Measurements from ENCODE around the gene PSMD6. TPM values are rescaled to one million over a fixed set of nuclear protein-coding genes. Genes with fewer than 3 reads are reported as not detected.
A peak's percentile ranks its signal among the peaks of the same experiment; 100 is the strongest.

PSMD6 gene
- total RNA-seq, 8 experiments from 2014 or later = 77.9 to 140 (median 105) TPM

GRCh38 chr3:64039332-64039731 lies 16.0 kb upstream of the PSMD6 start:
- Histone ChIP-seq H3K4me1 (replicated peaks in 1 of 2) (peaks cover 14 to 26% of the 10 kb centered on the region in 2 donors), H3K27ac (no peak overlapping the region), H3K4me3 (no peak overlapping the region)
- WGBS, 10 experiments = 44 to 93% (median 73%) methylated on average over 1 to 4 of the region's 4 CpGs; no CpG with 5 or more reads in 2 of the 10 experiments
- ATAC-seq (replicated peaks in 6 of 8) = peak in 5 of 8 experiments; percentile 34 to 55 (median 45)
- in situ Hi-C loops (cut with MboI; ENCODE audit: low pct_unique_long_range_greater_than_20kb in 2 of 9, low sequenced_read_pairs in 9 of 9, unreplicated experiment in 9 of 9) = loop anchor here in 8 of 9 experiments (10.0 to 25.0 kb wide), 9 partner anchors 123 to 448 kb away; no protein-coding TSS in a partner anchor

- H3K4me3 ChIP-seq = no peak overlapping the region
- no peak overlapping the region for H3K27ac ChIP-seq
- H3K4me1 ChIP-seq (replicated peaks in 1 of 2) = peaks cover 14 to 26% of the 10 kb centered on the region in 2 donors
- peak in 4 of 8 experiments; percentile 26 to 76 (median 64) for ATAC-seq (replicated peaks in 6 of 8)
- WGBS, 10 experiments = 40 to 80% (median 52%) methylated on average over 1 to 4 of the region's 4 CpGs; no CpG with 5 or more reads in 7 of the 10 experiments
- in situ Hi-C loops (cut with MboI; ENCODE audit: low pct_unique_long_range_greater_than_20kb in 2 of 9, low sequenced_read_pairs in 9 of 9, unreplicated experiment in 9 of 9) = loop anchor here in 8 of 9 experiments (10.0 to 25.0 kb wide), 9 partner anchors 124 to 449 kb away; no protein-coding TSS in a partner anchor
Observed at GRCh38 chr3:64038253-64038767, 15.0 kb upstream of the PSMD6 start.

GRCh38 chr3:64037084-64037483 lies 13.8 kb upstream of the PSMD6 start:
- in situ Hi-C loops (cut with MboI; ENCODE audit: low pct_unique_long_range_greater_than_20kb in 2 of 9, low sequenced_read_pairs in 9 of 9, unreplicated experiment in 9 of 9) = loop anchor here in 8 of 9 experiments (10.0 to 25.0 kb wide), 9 partner anchors 125 to 450 kb away; no protein-coding TSS in a partner anchor
- peaks cover 16 to 29% of the 10 kb centered on the region in 2 donors for H3K4me1 ChIP-seq (replicated peaks in 1 of 2)
- no peak overlapping the region for H3K27ac ChIP-seq
- no peak overlapping the region for H3K4me3 ChIP-seq
- WGBS, 10 experiments = 72 to 100% (median 97%) methylated on average over 2 to 5 of the region's 7 CpGs
- no peak for ATAC-seq (replicated peaks in 6 of 8)

- in situ Hi-C loops (cut with MboI; ENCODE audit: low pct_unique_long_range_greater_than_20kb in 2 of 9, low sequenced_read_pairs in 9 of 9, unreplicated experiment in 9 of 9) = loop anchor here (5.0 to 25.0 kb wide), 10 partner anchors 129 to 454 kb away; no protein-coding TSS in a partner anchor
- Histone ChIP-seq H3K27ac (no peak overlapping the region), H3K4me3 (no peak overlapping the region), H3K4me1 (replicated peaks in 1 of 2) (peaks cover 17 to 22% of the 10 kb centered on the region in 2 donors)
- ATAC-seq (replicated peaks in 6 of 8) = no peak
- 67 to 100% (median 100%) methylated on average over 1 to 2 of the region's 2 CpGs; no CpG with 5 or more reads in 2 of the 10 experiments for WGBS, 10 experiments
Observed at GRCh38 chr3:64033069-64033468, 9.8 kb upstream of the PSMD6 start.

- H3K4me1 ChIP-seq (replicated peaks in 1 of 2) = peaks cover 29 to 31% of the 10 kb centered on the region in 2 donors
- no peak overlapping the region for H3K4me3 ChIP-seq
- peak in 2 of 8 experiments; percentile 22 to 32 for ATAC-seq (replicated peaks in 6 of 8)
- 25 to 89% (median 79%) methylated on average over 4 to 13 of the region's 13 CpGs for WGBS, 10 experiments
- in situ Hi-C loops (cut with MboI; ENCODE audit: low pct_unique_long_range_greater_than_20kb in 2 of 9, low sequenced_read_pairs in 9 of 9, unreplicated experiment in 9 of 9) = loop anchor here (5.0 to 25.0 kb wide), 10 partner anchors 130 to 455 kb away; no protein-coding TSS in a partner anchor
- no peak overlapping the region for H3K27ac ChIP-seq
Observed at GRCh38 chr3:64031540-64032508, 8.5 kb upstream of the PSMD6 start.

- in situ Hi-C loops (cut with MboI; ENCODE audit: low pct_unique_long_range_greater_than_20kb in 2 of 9, low sequenced_read_pairs in 9 of 9, unreplicated experiment in 9 of 9) = loop anchor here (5.0 to 25.0 kb wide), 10 partner anchors 132 to 457 kb away; no protein-coding TSS in a partner anchor
- H3K4me3 ChIP-seq = no peak overlapping the region
Observed at GRCh38 chr3:64030741-64031140, 7.4 kb upstream of the PSMD6 start.

GRCh38 chr3:64029287-64029686 lies 6.0 kb upstream of the PSMD6 start:
- Histone ChIP-seq H3K4me1 (replicated peaks in 1 of 2) (peaks cover 31 to 36% of the 10 kb centered on the region in 2 donors), H3K27ac (no peak overlapping the region), H3K4me3 (no peak overlapping the region)
- no peak for ATAC-seq (replicated peaks in 6 of 8)
- WGBS, 10 experiments = 40 to 100% (median 87%) methylated on average over 1 to 4 of the region's 4 CpGs; no CpG with 5 or more reads in 2 of the 10 experiments
- in situ Hi-C loops (cut with MboI; ENCODE audit: low pct_unique_long_range_greater_than_20kb in 2 of 9, low sequenced_read_pairs in 9 of 9, unreplicated experiment in 9 of 9) = loop anchor here (10.0 to 25.0 kb wide), 8 partner anchors 133 to 458 kb away; no protein-coding TSS in a partner anchor

More at GRCh38 chr3:64030741-64031140, 7.4 kb upstream of the PSMD6 start:
- no peak overlapping the region for H3K27ac ChIP-seq
- peak; percentile 81 to 98 (median 88) for ATAC-seq (replicated peaks in 6 of 8)
- 0 to 17% (median 0%) methylated on average over 1 to 16 of the region's 16 CpGs; no CpG with 5 or more reads in 1 of the 10 experiments for whole genome bisulfite sequencing, 10 experiments
- H3K4me1 ChIP-seq (replicated peaks in 1 of 2) = peaks cover 31 to 36% of the 10 kb centered on the region in 2 donors

GRCh38 chr3:64028754-64029153 lies 5.5 kb upstream of the PSMD6 start:
- 57 to 88% (median 83%) methylated on average over 2 to 3 of the region's 3 CpGs; no CpG with 5 or more reads in 5 of the 10 experiments for WGBS, 10 experiments
- ATAC-seq (replicated peaks in 6 of 8) = no peak
- Histone ChIP-seq H3K4me3 (no peak overlapping the region), H3K4me1 (replicated peaks in 1 of 2) (peaks cover 31 to 36% of the 10 kb centered on the region in 2 donors), H3K27ac (no peak overlapping the region)
- in situ Hi-C loops (cut with MboI; ENCODE audit: low pct_unique_long_range_greater_than_20kb in 2 of 9, low sequenced_read_pairs in 9 of 9, unreplicated experiment in 9 of 9) = loop anchor here (10.0 to 25.0 kb wide), 8 partner anchors 134 to 459 kb away; no protein-coding TSS in a partner anchor

- in situ Hi-C loops (cut with MboI; ENCODE audit: low pct_unique_long_range_greater_than_20kb in 2 of 9, low sequenced_read_pairs in 9 of 9, unreplicated experiment in 9 of 9) = loop anchor here (10.0 to 25.0 kb wide), 8 partner anchors 135 to 460 kb away; no protein-coding TSS in a partner anchor
- peak in 5 of 8 experiments; percentile 12 to 57 (median 29) for ATAC-seq (replicated peaks in 6 of 8)
- peak overlapping the region; percentile 21 to 66 for H3K27ac ChIP-seq
- peaks cover 31 to 36% of the 10 kb centered on the region in 2 donors for H3K4me1 ChIP-seq (replicated peaks in 1 of 2)
- H3K4me3 ChIP-seq = no peak overlapping the region
- WGBS, 10 experiments = 21 to 83% (median 49%) methylated on average over 1 to 8 of the region's 8 CpGs
Observed at GRCh38 chr3:64027658-64028057, 4.4 kb upstream of the PSMD6 start.

GRCh38 chr3:64026346-64026745 lies 3.1 kb upstream of the PSMD6 start:
- H3K27ac ChIP-seq = no peak overlapping the region
- H3K4me3 ChIP-seq = no peak overlapping the region
- in situ Hi-C loops (cut with MboI; ENCODE audit: low pct_unique_long_range_greater_than_20kb in 2 of 9, low sequenced_read_pairs in 9 of 9, unreplicated experiment in 9 of 9) = loop anchor here (10.0 to 25.0 kb wide), 8 partner anchors 136 to 461 kb away; no protein-coding TSS in a partner anchor
- no peak for ATAC-seq (replicated peaks in 6 of 8)
- peaks cover 33 to 38% of the 10 kb centered on the region in 2 donors for H3K4me1 ChIP-seq (replicated peaks in 1 of 2)
- 71 to 100% (median 93%) methylated on average over 2 of the region's 2 CpGs; no CpG with 5 or more reads in 1 of the 10 experiments for WGBS, 10 experiments

GRCh38 chr3:64023861-64024223 lies 548 bp upstream of the PSMD6 start:
- peak overlapping the region in 1 of 5 donors; percentile 79 for H3K4me3 ChIP-seq
- 33 to 87% (median 64%) methylated on average over 2 to 5 of the region's 5 CpGs; no CpG with 5 or more reads in 1 of the 10 experiments for WGBS, 10 experiments
- in situ Hi-C loops (cut with MboI; ENCODE audit: low pct_unique_long_range_greater_than_20kb in 2 of 9, low sequenced_read_pairs in 9 of 9, unreplicated experiment in 9 of 9) = loop anchor here in 3 of 9 experiments (10.0 kb wide), 2 partner anchors 371 to 461 kb away; no protein-coding TSS in a partner anchor
- ATAC-seq (replicated peaks in 6 of 8) = no peak
- H3K4me1 ChIP-seq (replicated peaks in 1 of 2) = peaks cover 24 to 32% of the 10 kb centered on the region in 2 donors
- H3K27ac ChIP-seq = no peak overlapping the region
